Activated CD8-positive, alpha-beta memory T cell treated with anti-CD3 and anti-CD28 coated beads for 48 hours (primary cell): ENCODE results near the gene MED19.
"Not testable (repeated sequence)": the region's sequence is repeated elsewhere in the genome, so short reads cannot be mapped to it uniquely, and the experiment has no call there.

Experiments
- DNase-seq, 3 experiments: peaks; one replicate each; pipeline ENCODE4 v3.0.0-alpha.2; 2020; ENCODE audit warnings: low read depth in 2 of 3, low spot score in 2 of 3

Gene MED19

GRCh38 chr11:57705432-57705831 lies 6.6 kb downstream of the MED19 start:
- not testable (repeated sequence) for DNase-seq

GRCh38 chr11:57704932-57705331 lies 7.1 kb downstream of the MED19 start:
- no peak for DNase-seq

- DNase-seq: no peak
These were observed 8.7 kb downstream of the MED19 start for GRCh38 chr11:57703341-57703740.

GRCh38 chr11:57700425-57700824 lies 11.6 kb downstream of the MED19 start:
- no peak for DNase-seq

- DNase-seq: no peak
These were observed 12.2 kb downstream of the MED19 start for GRCh38 chr11:57699813-57700212.

GRCh38 chr11:57698843-57699365 lies 13.1 kb downstream of the MED19 start:
- no peak for DNase-seq

GRCh38 chr11:57690474-57690873 lies 21.5 kb downstream of the MED19 start:
- DNase-seq: not testable (repeated sequence)

GRCh38 chr11:57681168-57681567 lies 30.8 kb downstream of the MED19 start:
- no peak for DNase-seq

GRCh38 chr11:57680552-57680874 lies 31.5 kb downstream of the MED19 start:
- DNase-seq: no peak

GRCh38 chr11:57679396-57679795 lies 32.6 kb downstream of the MED19 start:
- DNase-seq: no peak

GRCh38 chr11:57675176-57675941 lies 36.7 kb downstream of the MED19 start:
- no peak for DNase-seq

- DNase-seq: no peak
These were observed 37.8 kb downstream of the MED19 start for GRCh38 chr11:57674251-57674650.

- peak in 2 of 3 experiments; percentile 23 to 26 for DNase-seq
These were observed 43.6 kb downstream of the MED19 start for GRCh38 chr11:57668434-57668782.

- DNase-seq: peak; percentile 87 to 99 (median 96)
These were observed 44.1 kb downstream of the MED19 start, which contains the start of gene ZDHHC5 for GRCh38 chr11:57667736-57668433. ZDHHC5 (plus strand) TSS chr11:57668114; CDS start chr11:57673091, 4,977 bp downstream.

GRCh38 chr11:57667117-57667735 lies 44.8 kb downstream of the MED19 start:
- DNase-seq: peak in 2 of 3 experiments; percentile 61 to 73

- DNase-seq: no peak
These were observed 48.0 kb downstream of the MED19 start for GRCh38 chr11:57663975-57664374.

GRCh38 chr11:57662893-57663292 lies 49.1 kb downstream of the MED19 start:
- no peak for DNase-seq

GRCh38 chr11:57659669-57660068 lies 52.3 kb downstream of the MED19 start:
- no peak for DNase-seq

GRCh38 chr11:57658023-57658361 lies 54.0 kb downstream of the MED19 start:
- DNase-seq: no peak

GRCh38 chr11:57657194-57658022 lies 54.6 kb downstream of the MED19 start, which contains the start of gene CLP1:
CLP1 (plus strand) TSS chr11:57657762; CDS start chr11:57659477, 1,715 bp downstream.
- peak; percentile 94 to 97 (median 96) for DNase-seq

- DNase-seq: no peak
These were observed 55.2 kb downstream of the MED19 start for GRCh38 chr11:57656885-57657193.
